HG03103 (cell line): ENCODE data around the gene ACAP3.

Experiments used
- ATAC-seq: cut with Tn5 transposase; IDR thresholded peaks from one replicate; pipeline ENCODE4 v1.9.1; 2021; ENCODE audit warnings: low read depth; ENCODE audit not compliant: unreplicated experiment

The ACAP3 gene

DNA sequence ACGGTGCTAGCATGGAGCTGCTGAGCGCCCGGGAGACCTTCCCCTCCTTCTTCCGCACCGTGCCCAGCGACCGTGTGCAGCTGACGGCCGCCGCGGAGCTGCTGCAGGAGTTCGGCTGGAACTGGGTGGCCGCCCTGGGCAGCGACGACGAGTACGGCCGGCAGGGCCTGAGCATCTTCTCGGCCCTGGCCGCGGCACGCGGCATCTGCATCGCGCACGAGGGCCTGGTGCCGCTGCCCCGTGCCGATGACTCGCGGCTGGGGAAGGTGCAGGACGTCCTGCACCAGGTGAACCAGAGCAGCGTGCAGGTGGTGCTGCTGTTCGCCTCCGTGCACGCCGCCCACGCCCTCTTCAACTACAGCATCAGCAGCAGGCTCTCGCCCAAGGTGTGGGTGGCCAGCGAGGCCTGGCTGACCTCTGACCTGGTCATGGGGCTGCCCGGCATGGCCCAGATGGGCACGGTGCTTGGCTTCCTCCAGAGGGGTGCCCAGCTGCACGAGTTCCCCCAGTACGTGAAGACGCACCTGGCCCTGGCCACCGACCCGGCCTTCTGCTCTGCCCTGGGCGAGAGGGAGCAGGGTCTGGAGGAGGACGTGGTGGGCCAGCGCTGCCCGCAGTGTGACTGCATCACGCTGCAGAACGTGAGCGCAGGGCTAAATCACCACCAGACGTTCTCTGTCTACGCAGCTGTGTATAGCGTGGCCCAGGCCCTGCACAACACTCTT, 24.5 kb upstream of the ACAP3 start:
- ATAC-seq, result no peak

- ATAC-seq, result no peak
Observed at GRCh38 chr1:1331068-1331965, 23.6 kb upstream of the ACAP3 start, which contains the start of gene TAS1R3. TAS1R3 (plus strand) TSS chr1:1331280; CDS start chr1:1331346, 66 bp downstream.

DNA sequence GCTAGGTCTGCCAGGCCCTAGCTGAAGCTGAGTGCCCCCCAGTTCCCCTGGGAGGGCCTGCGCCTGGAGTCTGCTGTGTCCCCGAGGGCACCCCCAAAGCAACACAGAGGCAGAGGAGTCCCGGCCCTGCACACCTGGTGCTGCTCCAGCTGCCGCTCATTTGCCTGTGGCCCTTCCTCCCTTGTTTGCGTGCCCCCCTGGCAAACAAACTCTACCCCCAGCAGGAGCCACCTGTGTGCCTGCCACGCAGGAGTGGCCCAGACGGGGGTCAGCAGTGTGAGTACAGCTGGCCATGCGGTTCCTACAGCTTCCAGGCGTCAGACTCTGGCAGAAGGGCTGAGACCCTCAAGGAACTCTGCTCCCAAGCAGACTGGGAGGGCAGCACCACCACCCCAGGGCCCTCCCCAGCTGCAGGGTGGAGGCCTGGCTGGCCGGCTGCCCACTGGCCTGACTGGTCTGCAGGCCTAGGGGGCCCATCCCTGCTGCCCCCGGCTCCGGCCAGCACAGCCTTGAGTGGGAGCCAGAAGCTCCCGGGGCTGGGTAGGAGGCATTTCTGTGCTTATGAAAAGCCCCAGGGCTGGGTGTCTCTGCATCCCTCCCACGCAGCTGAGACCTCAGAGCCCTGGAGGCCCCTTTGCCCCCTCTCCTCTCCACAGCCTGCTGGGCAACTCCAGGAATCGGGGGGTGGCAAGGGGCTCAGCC, 22.8 kb upstream of the ACAP3 start:
- ATAC-seq, result no peak

- ATAC-seq, result no peak
Observed at GRCh38 chr1:1329304-1330210, 21.8 kb upstream of the ACAP3 start.

DNA sequence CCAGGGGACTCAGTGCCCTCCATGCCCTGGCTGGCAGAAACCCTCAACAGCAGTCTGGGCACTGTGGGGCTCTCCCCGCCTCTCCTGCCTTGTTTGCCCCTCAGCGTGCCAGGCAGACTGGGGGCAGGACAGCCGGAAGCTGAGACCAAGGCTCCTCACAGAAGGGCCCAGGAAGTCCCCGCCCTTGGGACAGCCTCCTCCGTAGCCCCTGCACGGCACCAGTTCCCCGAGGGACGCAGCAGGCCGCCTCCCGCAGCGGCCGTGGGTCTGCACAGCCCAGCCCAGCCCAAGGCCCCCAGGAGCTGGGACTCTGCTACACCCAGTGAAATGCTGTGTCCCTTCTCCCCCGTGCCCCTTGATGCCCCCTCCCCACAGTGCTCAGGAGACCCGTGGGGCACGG, 20.5 kb upstream of the ACAP3 start:
- no peak for ATAC-seq

- ATAC-seq, result no peak
Observed at GRCh38 chr1:1327291-1327690, 19.6 kb upstream of the ACAP3 start.

DNA sequence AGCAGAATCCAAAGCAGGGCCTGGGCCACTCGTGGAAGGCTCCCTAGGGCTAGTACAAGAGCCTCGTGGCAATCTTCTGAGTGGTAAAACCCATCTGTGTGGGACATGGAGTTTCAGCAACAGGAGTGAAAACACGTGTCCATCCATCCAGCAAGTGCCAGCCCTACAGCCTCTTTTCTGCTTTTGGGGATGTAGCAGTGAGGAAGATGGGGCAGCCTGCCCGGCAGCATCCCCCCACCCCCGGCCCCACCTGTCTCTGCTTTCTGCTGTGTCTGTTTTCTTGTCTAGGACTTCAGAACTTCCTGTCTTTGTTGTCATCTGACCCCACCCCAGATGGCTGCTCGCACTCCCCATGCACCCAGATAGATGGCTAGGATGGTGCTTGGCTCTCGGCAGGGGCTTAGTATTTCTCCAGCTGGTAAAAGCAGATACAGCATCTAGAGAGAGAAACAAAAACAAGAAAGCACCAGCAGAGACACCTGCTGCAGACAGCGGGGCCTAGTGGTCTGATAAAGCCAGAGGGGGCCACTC, 18.4 kb upstream of the ACAP3 start:
- ATAC-seq, result no peak

DNA sequence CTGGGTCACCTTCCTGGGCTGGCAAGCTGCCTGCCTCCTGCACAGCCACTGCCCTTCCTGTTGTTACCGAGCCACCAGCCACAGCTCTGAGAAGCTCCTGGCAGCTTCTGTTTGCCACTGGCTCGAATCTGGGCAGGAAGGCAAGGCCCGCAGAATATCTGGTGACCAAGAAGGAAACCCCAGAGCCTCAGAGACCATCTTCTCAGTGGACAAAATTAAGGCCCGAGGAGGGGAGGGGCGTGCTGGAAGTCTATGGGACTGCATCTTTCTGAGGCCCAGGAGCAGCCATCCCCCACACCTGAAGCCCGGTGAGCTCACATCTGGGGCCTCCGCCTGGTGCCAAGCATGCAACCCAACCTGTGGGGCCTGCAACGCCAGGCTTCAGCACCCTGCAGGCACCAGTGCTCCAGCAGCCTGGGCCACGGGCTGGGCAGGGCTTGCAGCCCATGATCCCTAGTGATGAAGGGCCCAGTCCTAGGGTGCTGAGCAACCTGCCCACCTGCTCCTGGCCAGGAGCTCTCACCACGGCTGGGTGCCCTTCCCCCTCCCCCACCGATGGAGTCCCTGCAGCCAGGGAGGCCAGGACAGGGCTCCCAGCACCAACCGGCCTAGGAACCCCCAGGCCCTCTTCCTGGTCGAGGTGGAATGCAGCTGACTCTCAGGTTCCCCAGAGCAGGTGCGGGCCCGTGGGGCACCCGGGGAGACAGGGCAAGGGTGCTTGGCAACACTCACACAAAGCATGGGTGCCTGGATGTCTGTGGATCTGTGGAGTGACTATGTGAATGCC, 17.8 kb upstream of the ACAP3 start:
- ATAC-seq, result no peak

DNA sequence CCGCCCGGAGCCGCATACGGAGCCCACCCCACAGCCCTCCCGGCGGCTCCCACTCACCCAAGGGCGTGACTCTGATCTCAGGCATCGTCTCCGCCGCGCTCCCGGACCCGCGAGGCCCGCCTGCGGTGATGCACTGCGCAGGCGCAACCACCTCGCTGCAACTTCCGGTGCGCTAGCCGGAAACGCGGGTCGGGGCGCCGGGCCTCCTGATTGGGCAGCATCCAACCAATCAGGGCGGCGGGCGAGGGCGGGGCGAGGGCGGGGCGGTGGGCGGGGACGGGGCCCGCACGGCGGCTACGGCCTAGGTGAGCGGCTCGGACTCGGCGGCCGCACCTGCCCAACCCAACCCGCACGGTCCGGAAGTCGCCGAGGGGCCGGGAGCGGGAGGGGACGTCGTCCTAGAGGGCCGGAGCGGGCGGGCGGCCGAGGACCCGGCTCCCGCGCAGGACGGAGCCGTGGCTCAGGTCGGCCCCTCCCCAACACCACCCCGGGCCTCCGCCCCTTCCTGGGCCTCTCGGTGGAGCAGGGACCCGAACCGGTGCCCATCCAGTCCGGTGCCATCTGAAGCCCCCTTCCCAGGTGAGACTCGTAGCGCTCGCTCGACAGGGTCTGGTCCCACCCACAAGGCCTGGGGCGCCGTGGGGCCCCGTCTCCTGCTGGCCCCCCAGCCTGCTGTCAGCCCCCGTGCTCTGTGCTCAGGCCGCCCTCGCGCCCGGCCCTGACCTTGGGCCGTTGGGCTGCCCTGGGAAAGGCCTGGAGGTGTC, 17.0 kb upstream of the ACAP3 start, which contains the start of the genes CPTP and INTS11:
Gene CPTP (plus strand): TSS at position 279 of the 764 bp plus-strand sequence. CDS start 2,109 bp downstream, outside the sequence.
Gene INTS11 (minus strand): TSS at position 137 of the 764 bp plus-strand sequence. CDS start 52 bp downstream, at position 85.
- ATAC-seq, result peak; percentile 72

DNA sequence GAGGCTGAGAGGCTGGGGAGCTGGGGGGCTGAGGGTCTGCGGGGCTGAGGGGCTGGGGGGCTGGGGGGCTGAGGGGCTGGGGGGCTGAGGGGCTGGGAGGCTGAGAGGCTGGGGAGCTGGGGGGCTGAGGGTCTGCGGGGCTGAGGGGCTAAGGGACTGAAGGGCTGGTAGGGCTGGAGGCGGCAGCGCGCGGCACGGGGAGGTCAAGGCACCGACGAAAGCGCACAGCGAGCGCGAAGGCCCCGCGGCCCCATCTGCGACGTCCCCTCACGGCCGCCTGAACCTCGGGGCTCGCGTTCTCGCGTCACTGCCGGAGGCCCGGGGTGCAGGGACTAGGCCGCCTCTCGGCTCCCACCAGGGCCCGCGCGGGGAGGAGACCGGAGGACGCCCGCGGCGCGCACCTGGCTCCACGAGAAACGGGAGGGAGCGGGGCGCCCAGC, 16.4 kb upstream of the ACAP3 start:
- ATAC-seq, result peak; percentile 27

DNA sequence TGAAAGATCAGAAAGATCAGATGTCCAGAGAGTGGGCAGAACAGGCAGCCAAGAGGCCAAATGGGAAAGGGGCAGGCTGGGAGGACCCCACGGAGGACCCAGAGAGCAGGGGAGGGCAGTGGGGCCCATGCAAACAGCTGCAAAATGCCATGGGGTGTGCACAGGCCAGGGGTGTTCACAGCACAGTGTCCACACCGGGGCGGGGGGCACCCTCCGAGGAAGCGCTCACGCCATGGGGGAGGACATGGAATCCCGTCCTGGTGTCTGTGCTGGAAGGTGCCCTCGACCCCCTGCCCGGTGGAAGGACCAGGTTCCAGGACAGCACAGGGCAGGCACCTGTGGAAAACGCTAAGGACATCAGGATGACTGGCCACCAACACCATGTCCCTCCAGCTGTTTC, 15.2 kb upstream of the ACAP3 start:
- no peak for ATAC-seq

DNA sequence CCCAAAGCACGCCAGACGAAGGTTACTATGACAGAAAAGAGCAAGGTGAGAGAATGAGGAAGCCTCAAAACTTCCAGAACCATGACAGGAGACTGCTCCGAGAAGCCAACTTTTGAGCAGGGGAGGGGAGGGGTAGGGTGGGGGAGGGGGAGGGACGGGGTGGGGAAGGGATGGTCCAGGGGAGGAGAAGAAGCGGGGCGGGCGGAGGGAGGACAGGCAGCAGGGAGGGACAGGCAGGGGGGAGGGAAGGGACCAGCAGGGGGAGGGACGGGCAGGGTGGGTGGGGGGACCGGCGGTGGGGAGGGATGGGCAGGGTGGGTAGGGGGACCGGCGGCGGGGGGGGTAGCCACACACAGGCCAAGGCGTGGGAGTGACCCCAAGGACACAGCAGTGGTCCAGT, 14.7 kb upstream of the ACAP3 start:
- ATAC-seq, result no peak

GRCh38 chr1:1321477-1321876, 13.7 kb upstream of the ACAP3 start:
- no peak for ATAC-seq

- no peak for ATAC-seq
Observed at GRCh38 chr1:1320666-1321448, 13.1 kb upstream of the ACAP3 start.

DNA sequence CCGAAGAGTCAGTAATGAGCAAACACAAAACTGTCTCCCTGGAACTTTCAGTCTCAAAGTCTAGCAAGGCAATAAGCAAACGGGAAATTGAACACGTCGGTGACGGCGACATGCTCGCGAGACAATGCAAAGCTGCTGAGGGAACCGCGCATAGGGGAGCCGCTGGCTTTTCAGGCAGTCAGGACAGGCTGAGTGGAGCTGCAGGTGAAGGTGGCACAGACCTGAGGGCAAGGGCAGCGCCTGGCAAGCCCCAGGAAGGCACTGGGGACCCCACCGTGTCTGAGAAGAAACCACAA, 11.9 kb upstream of the ACAP3 start:
- ATAC-seq, result no peak

DNA sequence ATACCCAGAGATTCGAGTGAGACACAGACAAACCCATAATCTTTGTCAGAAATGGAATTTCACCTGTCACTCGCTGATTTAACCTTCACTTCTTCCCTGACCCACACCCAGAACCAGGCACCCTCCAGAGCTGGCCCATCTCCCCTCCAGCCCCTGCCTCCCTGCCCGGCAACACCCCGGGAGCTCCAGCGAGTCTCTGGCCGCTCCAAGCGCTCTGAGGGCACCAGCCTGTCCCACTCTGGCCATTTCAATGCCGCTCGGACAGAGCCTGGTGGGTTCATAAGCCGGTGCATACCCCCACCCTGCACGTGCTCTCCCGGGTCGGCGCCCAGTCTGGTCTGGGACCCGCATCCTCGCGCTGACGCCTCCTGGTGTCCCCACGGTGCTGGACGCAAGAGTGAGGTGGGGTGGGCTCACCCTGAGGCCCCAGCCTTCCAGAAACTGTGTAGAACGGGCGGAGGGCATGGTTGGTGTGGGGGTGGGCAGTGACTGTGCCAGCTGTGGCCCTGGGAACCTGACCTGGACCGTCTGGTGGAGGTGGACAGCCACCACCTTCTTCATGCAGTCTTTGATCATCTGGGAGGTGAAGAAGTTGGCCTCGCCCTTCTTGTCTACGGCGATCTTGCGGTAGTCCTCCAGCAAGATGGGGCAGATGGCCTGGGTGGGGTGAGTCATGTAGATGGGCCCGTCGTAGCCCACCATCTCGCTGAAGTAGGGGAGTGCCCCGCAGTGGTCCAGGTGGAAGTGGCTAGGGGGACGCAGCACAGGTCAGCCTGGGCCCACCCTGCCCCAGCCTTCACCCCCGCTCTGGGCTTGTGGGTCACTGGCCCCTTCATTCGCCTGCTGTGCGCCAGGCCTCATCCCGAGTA, 11.3 kb upstream of the ACAP3 start:
- ATAC-seq, result no peak
